Calu3 (cell line): ENCODE results near the gene OR2A5. TPM values are rescaled to one million over a fixed set of nuclear protein-coding genes. Genes with fewer than 3 reads are reported as not detected.

Source experiments
- BruUV-seq: library from RNA; stranded (reverse); fragments of 400-500 nt; replicated peaks from 2 replicates; lab custom pipeline; 2021; lab: Mats Ljungman, UMichigan
- CTCF ChIA-PET: fragments of 300-600 bp; sonication (Branson Sonifier 250); formaldehyde crosslinking; loops from one replicate; lab custom pipeline; 2022; ENCODE audit warnings: antibody characterized with exemption; lab: Charles Lee
- DNase-seq: peaks from one replicate; pipeline ENCODE4 v3.0.0; 2022
- H3K27ac Mint-ChIP-seq: one replicate; pipeline ENCODE4 v1.8.0; 2022; ENCODE audit warnings: mixed read lengths; ENCODE audit not compliant: unreplicated experiment
- H3K27me3 Mint-ChIP-seq: one replicate; pipeline ENCODE4 v1.8.0; 2022; ENCODE audit warnings: mixed read lengths; ENCODE audit not compliant: unreplicated experiment
- H3K36me3 Mint-ChIP-seq: one replicate; pipeline ENCODE4 v1.8.0; 2022; ENCODE audit warnings: mild to moderate bottlenecking, moderate library complexity, mixed read lengths; ENCODE audit not compliant: insufficient read depth, unreplicated experiment
- H3K4me1 Mint-ChIP-seq: one replicate; pipeline ENCODE4 v1.8.0; 2022; ENCODE audit warnings: mild to moderate bottlenecking, low read depth, mixed read lengths; ENCODE audit not compliant: unreplicated experiment
- H3K4me3 Mint-ChIP-seq: one replicate; pipeline ENCODE4 v1.8.0; 2022; ENCODE audit warnings: mild to moderate bottlenecking, low read depth, moderate library complexity, mixed read lengths; ENCODE audit not compliant: unreplicated experiment
- H3K9me3 Mint-ChIP-seq: one replicate; pipeline ENCODE4 v1.8.0; 2022; ENCODE audit warnings: low read depth, mixed read lengths; ENCODE audit not compliant: unreplicated experiment
- intact Hi-C: fragments of 100-400 bp; cut with micrococcal nuclease; formaldehyde crosslinking; loops from one replicate; pipeline ENCODE4 v1.10.0; 2022; ENCODE audit not compliant: unreplicated experiment
- total RNA-seq: library from RNA; stranded (reverse); gene quantifications from 2 replicates; pipeline ENCODE4 v1.2.3, GENCODE V29; 2022
- TF ChIP-seq, protein P1 (sequence below): fragments of 200-600 bp; IDR thresholded peaks from one replicate; pipeline ENCODE4 v1.8.0; 2022; ENCODE audit warnings: antibody characterized with exemption; ENCODE audit not compliant: unreplicated experiment

Gene OR2A5
- total RNA-seq, 1 experiment from 2014 or later = not detected

DNA sequence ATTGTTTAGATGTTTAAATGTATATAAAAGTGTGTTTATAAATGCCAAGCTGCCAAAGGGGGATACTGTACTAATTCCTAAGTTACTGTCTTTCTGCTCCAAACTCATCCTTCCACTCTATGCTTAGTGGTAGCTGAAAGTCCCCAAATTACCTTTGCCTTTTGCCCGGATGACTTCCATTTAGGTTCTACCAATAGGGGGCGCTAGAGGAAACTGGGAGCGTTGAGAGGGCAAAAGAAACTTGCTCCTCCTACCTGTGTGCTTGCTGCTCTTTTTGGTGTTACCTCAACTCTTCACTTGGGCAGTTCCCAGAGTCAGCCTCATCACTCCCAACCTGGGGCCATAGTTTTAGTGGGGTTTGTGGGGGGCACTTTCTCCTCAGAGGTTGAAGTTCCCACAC lies 15.0 kb downstream of the OR2A5 start:
- TF ChIP-seq, protein P1, sequence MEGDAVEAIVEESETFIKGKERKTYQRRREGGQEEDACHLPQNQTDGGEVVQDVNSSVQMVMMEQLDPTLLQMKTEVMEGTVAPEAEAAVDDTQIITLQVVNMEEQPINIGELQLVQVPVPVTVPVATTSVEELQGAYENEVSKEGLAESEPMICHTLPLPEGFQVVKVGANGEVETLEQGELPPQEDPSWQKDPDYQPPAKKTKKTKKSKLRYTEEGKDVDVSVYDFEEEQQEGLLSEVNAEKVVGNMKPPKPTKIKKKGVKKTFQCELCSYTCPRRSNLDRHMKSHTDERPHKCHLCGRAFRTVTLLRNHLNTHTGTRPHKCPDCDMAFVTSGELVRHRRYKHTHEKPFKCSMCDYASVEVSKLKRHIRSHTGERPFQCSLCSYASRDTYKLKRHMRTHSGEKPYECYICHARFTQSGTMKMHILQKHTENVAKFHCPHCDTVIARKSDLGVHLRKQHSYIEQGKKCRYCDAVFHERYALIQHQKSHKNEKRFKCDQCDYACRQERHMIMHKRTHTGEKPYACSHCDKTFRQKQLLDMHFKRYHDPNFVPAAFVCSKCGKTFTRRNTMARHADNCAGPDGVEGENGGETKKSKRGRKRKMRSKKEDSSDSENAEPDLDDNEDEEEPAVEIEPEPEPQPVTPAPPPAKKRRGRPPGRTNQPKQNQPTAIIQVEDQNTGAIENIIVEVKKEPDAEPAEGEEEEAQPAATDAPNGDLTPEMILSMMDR = no peak
- intact Hi-C loops = no loop called here
- Mint-ChIP-seq H3K4me1 (no peaks in the 10 kb centered on the region), H3K27me3 (peaks cover 13% of the 10 kb centered on the region), H3K4me3 (no peak overlapping the region), H3K27ac (no peak overlapping the region), H3K36me3 (no peaks in the 10 kb centered on the region), H3K9me3 (peaks cover 2% of the 10 kb centered on the region)
- DNase-seq = no peak
- CTCF ChIA-PET = no interaction called here
- BruUV-seq = no TSS peak

DNA sequence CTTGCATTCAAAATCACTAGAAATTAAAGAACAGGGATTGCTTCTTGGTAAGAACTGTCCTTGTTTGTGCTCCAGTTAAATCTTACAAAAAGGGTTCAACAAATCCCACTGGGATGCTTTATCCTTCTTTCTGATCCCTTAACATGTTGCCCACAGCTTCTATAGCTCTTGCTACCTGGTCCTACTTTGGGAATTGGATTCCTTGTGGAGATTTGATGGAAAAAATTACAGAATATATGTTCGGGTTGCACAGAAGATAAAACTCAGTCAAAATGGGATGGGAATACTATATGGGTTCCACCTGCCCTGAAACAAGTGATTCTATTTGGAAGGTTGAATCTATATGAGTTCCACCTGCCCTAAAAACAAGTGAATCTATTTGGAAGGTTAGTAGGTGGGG lies 20.8 kb downstream of the OR2A5 start, which contains the start of gene OR2A25:
Gene OR2A25, plus strand, starts transcription at position 301 of the 400 bp plus-strand sequence. CDS start 4,409 bp downstream, outside the sequence.
- no peaks in the 10 kb centered on the region for H3K9me3 Mint-ChIP-seq
- H3K27me3 Mint-ChIP-seq = peaks cover 1% of the 10 kb centered on the region
- no peaks in the 10 kb centered on the region for H3K4me1 Mint-ChIP-seq
- no peaks in the 10 kb centered on the region for H3K36me3 Mint-ChIP-seq
- CTCF ChIA-PET = no interaction called here
- BruUV-seq = no TSS peak
- no peak within 1 kb of the TSS for H3K27ac Mint-ChIP-seq
- TF ChIP-seq, protein P1 = no peak
- intact Hi-C loops = no loop called here
- no peak for DNase-seq
- no peak within 1 kb of the TSS for H3K4me3 Mint-ChIP-seq

DNA sequence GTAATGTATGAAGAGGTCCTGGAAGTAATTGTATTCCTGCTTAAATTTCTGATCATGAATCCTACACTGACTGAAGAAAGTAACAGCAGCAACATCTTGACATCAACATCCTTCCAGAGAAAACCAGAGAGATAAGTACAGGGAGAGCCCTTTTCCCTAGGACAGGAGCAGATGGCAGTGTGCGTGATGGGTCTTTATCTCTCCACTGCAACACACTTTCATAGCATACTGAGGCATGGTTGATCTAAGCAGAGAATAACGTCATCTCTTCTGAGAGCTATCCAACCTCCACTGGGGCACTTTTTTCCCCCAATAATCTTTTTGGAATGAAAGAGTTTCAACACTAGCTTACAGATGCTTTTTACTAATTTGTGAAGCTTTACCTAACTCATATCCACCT lies 21.2 kb downstream of the OR2A5 start:
- Mint-ChIP-seq H3K9me3 (no peaks in the 10 kb centered on the region), H3K27me3 (no peaks in the 10 kb centered on the region), H3K4me3 (no peak overlapping the region), H3K27ac (no peak overlapping the region), H3K36me3 (no peaks in the 10 kb centered on the region), H3K4me1 (no peaks in the 10 kb centered on the region)
- no TSS peak for BruUV-seq
- intact Hi-C loops = no loop called here
- DNase-seq = no peak
- TF ChIP-seq, protein P1 = no peak
- CTCF ChIA-PET = no interaction called here

DNA sequence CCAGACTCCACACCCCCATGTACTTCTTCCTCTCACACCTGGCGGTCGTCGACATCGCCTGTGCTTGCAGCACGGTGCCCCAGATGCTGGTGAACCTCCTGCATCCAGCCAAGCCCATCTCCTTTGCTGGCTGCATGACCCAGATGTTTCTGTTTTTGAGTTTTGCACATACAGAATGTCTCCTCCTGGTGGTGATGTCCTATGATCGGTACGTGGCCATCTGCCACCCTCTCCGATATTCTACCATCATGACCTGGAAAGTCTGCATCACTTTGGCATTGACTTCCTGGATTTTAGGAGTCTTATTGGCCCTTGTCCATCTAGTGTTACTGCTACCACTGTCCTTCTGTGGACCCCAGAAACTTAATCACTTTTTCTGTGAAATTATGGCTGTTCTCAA lies 25.6 kb downstream of the OR2A5 start:
- no peaks in the 10 kb centered on the region for H3K36me3 Mint-ChIP-seq
- H3K27me3 Mint-ChIP-seq = no peaks in the 10 kb centered on the region
- TF ChIP-seq, protein P1 = no peak
- CTCF ChIA-PET = no interaction called here
- DNase-seq = no peak
- peaks cover 2% of the 10 kb centered on the region for H3K9me3 Mint-ChIP-seq
- H3K27ac Mint-ChIP-seq = no peak overlapping the region
- no TSS peak for BruUV-seq
- intact Hi-C loops = no loop called here
- H3K4me3 Mint-ChIP-seq = no peak overlapping the region
- no peaks in the 10 kb centered on the region for H3K4me1 Mint-ChIP-seq
